Motor neuron (in vitro differentiated cells): ENCODE data around the gene LCN15. TPM values are rescaled to one million over a fixed set of nuclear protein-coding genes. Genes with fewer than 3 reads are reported as not detected.
"Not testable (repeated sequence)": the region's sequence is repeated elsewhere in the genome, so short reads cannot be mapped to it uniquely, and the experiment has no call there.

Experiments
- ATAC-seq, 8 experiments: fragments of 200-7000 bp; cut with Tn5 transposase; replicated peaks in 6 of 8; 2 replicates each; pipeline ENCODE4 v1.8.0; 2021; ENCODE audit warnings: mild to moderate bottlenecking in 8 of 8, moderate library complexity in 8 of 8
- H3K27ac ChIP-seq, 2 donors: fragments of 250-450 bp; sonication (Bioruptor Pico); 2 replicates each; pipeline ENCODE4 v1.9.0; 2021; ENCODE audit warnings: antibody characterized with exemption in 2 of 2, mild to moderate bottlenecking in 2 of 2, moderate library complexity in 1 of 2
- H3K4me1 ChIP-seq, 2 donors: fragments of 250-450 bp; sonication (Bioruptor Pico); replicated peaks in 1 of 2; 2 replicates each; pipeline ENCODE4 v1.6.1; 2021; ENCODE audit warnings: antibody characterized with exemption in 2 of 2, mild to moderate bottlenecking in 2 of 2, moderate library complexity in 1 of 2
- H3K4me3 ChIP-seq, 5 donors: fragments of 250-450 bp; sonication (Bioruptor Pico); 2 replicates each; pipeline ENCODE4 v1.9.0; 2021; ENCODE audit warnings: antibody characterized with exemption in 5 of 5, mild to moderate bottlenecking in 5 of 5, moderate library complexity in 4 of 5
- WGBS, 10 experiments: fragments of 450-650 bp; shearing (Covaris generic); methylation state at CpG; one replicate each; pipeline ENCODE4 v1.0.0; 2022; 5-methylcytosine and 5-hydroxymethylcytosine counted together
- in situ Hi-C, 9 experiments: fragments of 400-800 bp; cut with MboI; loops; one replicate each; pipeline ENCODE4 v1.15.0; 2021; ENCODE audit warnings: low sequenced_read_pairs in 9 of 9, low pct_unique_long_range_greater_than_20kb in 2 of 9; ENCODE audit not compliant: unreplicated experiment in 9 of 9
- total RNA-seq, 8 experiments: library from RNA; unstranded; fragments of 300-600 nt; gene quantifications; 2 replicates each; pipeline versions ENCODE4 v1.2.3 to v1.2.4, GENCODE V29; 2022

LCN15 gene
- total RNA-seq, 8 experiments from 2014 or later, result 0.21 to 0.43 (median 0.23) TPM; not detected in 3

DNA sequence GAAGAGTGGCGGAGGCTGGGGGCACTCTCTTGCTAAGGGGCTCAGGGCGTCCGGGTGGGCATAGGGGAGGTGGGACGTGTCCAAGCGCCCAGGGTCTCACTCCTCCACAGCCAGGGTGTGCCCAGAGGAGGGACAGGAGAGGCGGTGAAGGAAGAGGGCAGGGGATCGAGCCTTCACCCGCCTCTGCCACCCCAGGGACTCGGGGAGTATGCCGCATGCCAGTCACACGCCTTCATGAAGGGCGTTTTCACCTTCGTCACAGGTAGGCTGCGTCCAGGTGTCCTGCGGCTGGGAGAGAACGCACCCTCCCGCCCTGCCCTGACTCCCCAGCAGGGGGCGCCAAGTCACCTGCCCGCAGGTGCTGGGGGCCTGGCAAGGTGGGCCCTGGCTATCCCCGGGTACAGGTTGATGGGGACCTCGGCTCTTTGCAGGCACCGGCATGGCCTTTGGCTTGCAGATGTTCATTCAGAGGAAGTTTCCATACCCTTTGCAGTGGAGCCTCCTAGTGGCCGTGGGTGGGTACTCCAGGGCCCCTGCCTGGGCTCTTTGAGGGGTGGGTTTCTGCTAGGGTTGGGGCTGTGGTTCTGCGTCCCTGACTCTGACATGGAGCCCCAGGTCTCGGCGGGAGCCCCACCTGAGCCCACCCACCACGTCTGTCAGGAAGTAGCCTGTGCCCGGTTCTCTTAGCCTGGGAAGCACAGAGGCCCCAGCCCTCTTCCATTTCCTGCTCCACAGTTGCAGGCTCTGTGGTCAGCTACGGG lies 27.4 kb upstream of the LCN15 start:
- Histone ChIP-seq H3K4me3 (peak overlapping the region; percentile 45 to 85 (median 76)), H3K27ac (peak overlapping the region; percentile 44 to 76), H3K4me1 (peaks cover 17 to 33% of the 10 kb centered on the region in 2 donors)
- peak in 5 of 8 experiments; percentile 0 to 8 (median 5) for ATAC-seq
- in situ Hi-C loops, result loop anchor here in 7 of 9 experiments (25.0 kb wide), 1 partner anchor 246 kb away; the partner anchor contains the start of genes ABCA2 (in 7 of the 7), FUT7 (in 7 of the 7) and NPDC1 (in 7 of the 7)
- WGBS, 10 experiments, result 4 to 27% (median 11%) methylated on average over 3 to 5 of the region's 29 CpGs; no CpG with 5 or more reads in 7 of the 10 experiments

DNA sequence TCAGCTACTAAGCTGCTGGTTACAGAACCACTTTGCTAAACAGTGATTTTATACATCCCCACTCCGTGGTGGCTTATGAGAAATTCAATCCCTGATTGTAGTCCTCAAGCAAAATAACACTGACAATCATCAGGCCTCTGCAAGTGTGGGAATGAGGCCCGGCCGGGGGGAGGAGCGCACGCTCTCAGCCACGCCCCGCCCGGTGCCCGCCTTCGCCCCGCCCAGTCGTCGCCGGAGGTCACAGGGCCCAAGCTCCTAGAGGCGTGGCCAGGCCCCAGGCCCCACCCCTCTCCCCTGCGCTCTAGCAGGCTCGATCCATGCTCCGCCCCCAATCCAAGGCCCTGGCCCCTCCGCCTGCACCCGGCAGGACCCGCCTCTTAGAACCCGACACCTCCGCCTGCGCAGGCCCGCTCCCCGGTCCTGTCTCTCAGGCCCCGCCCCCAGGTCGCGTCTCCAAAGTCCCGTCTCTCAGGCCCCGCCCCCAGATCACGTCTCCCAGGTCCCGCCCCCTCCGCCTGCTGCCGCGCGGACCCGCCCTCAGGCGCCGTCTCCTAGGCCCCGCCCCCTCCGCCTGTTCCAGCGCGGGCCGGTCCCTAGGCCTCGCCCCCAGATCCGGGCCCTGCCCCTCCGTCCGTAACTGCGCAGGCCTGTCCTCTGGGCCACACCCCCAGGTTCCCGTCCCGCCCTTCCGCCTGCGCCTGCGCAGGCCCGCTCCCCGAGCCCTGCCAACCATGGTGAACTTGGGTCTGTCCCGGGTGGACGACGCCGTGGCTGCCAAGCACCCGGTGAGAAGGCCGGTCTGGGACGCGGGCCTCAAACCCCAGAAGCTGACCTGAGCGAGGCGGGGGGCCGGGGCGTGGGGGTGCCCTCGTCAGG lies 26.6 kb upstream of the LCN15 start, which contains the start of gene TMEM141:
TMEM141 (plus strand) TSS at position 705 of the 876 bp plus-strand sequence; CDS start at position 732, 27 bp downstream.
- WGBS, 10 experiments, result 0 to 3% (median 0%) methylated on average over 1 to 11 of the region's 70 CpGs; no CpG with 5 or more reads in 4 of the 10 experiments
- Histone ChIP-seq H3K4me1 (peaks cover 11 to 32% of the 10 kb centered on the region in 2 donors), H3K27ac (peak within 1 kb of the TSS; percentile 44 to 76), H3K4me3 (peak within 1 kb of the TSS; percentile 45 to 85 (median 76))
- in situ Hi-C loops, result loop anchor here in 7 of 9 experiments (25.0 kb wide), 1 partner anchor 246 kb away; the partner anchor contains the start of genes ABCA2 (in 7 of the 7), FUT7 (in 7 of the 7) and NPDC1 (in 7 of the 7)
- peak; percentile 87 to 93 (median 90) for ATAC-seq

DNA sequence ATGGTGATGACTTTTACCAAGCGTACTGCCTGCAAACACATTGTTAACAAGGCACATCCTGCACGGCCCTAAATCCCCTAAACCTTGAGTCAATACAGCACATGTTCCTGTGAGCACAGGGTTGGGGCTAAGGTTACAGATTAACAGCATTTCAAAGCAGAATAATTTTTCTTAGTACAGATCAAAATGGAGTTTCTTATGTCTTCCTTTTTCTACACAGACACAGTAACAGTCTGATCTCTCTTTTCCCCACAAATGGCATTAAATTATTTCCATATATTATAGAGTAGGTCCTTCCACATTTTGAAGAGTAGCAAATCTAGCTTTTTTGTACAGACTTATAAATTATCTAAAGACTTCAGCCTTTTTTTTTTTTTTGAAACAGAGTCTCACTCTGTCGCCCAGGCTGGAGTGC lies 25.2 kb upstream of the LCN15 start:
- in situ Hi-C loops, result loop anchor here in 7 of 9 experiments (25.0 kb wide), 1 partner anchor 248 kb away; the partner anchor contains the start of genes ABCA2 (in 7 of the 7), FUT7 (in 7 of the 7) and NPDC1 (in 7 of the 7)
- no peak for ATAC-seq
- peaks cover 14 to 37% of the 10 kb centered on the region in 2 donors for H3K4me1 ChIP-seq
- 25 to 100% (median 73%) methylated on average over 1 to 3 of the region's 3 CpGs; no CpG with 5 or more reads in 5 of the 10 experiments for WGBS, 10 experiments
- H3K27ac ChIP-seq, result no peak overlapping the region
- no peak overlapping the region for H3K4me3 ChIP-seq

DNA sequence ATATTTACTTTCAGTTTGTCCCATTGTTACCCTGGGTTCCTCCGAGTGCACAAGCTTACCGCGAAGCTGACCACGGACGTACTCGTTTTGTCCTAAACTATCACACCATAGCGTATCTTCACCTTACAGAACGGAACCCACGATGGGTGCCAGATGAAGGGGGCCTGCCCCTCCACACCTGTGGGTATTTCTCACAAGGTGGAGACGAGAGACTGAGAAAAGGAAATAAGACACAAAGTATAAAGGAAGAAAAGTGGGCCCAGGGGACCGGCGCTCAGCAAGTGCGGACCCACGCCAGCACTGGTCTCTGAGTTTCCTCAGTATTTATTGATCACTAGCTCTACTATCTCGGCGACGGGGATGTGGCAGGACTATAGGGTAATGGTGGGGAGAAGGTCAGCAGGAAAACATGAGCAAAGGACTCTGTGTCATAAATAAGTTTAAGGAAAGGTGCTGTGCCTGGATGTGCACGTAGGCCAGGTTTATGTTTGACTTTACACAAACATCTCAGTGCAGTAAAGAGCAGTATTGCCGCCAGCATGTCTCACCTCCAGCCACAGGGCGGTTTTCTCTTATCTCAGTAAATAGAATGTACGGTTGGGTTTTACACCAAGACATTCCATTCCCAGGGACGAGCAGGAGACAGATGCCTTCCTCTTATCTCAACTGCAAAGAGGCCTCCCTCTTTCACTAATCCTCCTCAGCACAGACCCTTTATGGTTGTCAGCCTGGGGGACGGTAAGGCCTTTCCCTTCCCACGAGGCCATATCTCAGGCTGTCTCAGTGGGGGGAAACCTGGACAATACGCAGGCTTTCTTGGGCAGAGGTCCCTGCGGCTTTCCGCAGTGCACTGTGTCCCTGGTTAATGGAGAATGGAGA lies 24.6 kb upstream of the LCN15 start:
- H3K4me1 ChIP-seq, result peaks cover 20 to 44% of the 10 kb centered on the region in 2 donors
- not testable (repeated sequence) for H3K27ac ChIP-seq, H3K4me3 ChIP-seq, ATAC-seq
- in situ Hi-C loops, result loop anchor here in 7 of 9 experiments (25.0 kb wide), 1 partner anchor 248 kb away; the partner anchor contains the start of genes ABCA2 (in 7 of the 7), FUT7 (in 7 of the 7) and NPDC1 (in 7 of the 7)
- 67 to 92% (median 86%) methylated on average over 7 to 14 of the region's 27 CpGs; no CpG with 5 or more reads in 2 of the 10 experiments for WGBS, 10 experiments

DNA sequence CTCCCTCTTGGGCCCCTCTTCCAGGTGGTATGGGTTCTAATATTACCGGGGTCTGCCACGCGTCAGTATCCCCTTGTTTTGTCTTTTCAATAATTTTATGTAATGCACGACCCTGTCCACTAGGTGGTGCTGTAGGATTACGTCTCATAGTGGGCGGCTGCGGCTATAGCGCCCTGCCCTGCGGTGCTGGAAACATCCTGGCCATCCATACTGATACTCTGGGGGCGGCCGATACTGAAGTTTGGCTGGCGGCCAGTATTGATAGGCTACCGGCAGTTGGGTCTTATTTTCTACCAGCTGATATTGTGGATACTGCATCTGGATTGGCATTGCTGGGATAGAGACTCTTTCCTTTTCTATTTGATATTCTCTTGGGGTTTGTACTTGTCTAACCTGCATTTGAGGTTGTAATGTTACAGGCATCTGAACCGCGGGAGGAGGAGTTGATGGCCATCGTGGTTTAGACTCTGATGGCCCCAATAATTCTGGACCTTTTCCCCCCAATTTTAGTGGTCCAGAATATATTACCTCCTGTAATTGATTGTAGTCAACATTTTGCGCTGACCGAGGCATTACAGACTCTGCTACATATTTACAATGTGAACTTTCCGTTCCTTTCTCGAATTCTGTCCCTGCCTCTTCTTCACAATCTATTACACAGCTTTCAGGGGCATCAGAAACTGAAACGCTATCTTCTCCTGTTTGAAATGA lies 23.5 kb upstream of the LCN15 start:
- in situ Hi-C loops, result loop anchor here in 7 of 9 experiments (25.0 kb wide), 1 partner anchor 249 kb away; the partner anchor contains the start of genes ABCA2 (in 7 of the 7), FUT7 (in 7 of the 7) and NPDC1 (in 7 of the 7)
- H3K4me3 ChIP-seq, result no peak overlapping the region
- peaks cover 20 to 46% of the 10 kb centered on the region in 2 donors for H3K4me1 ChIP-seq
- 4 to 100% (median 33%) methylated on average over 2 to 15 of the region's 21 CpGs for WGBS, 10 experiments
- H3K27ac ChIP-seq, result no peak overlapping the region
- ATAC-seq, result no peak

DNA sequence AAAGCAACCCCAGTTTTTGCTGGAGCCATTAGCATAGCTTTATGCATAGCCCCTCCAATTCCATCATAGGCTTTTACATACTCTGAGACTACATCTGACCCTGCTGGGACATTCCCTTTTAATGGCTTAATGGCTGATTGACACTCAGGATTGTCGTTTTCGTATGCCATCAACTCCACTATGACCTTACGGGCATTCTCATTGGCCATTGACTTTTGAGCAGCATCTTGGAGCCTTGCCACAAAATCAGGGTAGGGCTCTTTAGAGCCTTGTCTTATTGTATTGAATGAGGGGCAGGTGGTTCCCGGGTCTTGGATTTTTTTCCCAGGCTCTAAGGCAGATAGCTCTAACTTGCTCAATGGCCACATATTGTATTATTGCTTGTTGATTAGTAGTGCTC lies 22.7 kb upstream of the LCN15 start:
- not testable (repeated sequence) for H3K4me3 ChIP-seq, ATAC-seq, H3K27ac ChIP-seq
- peaks cover 18 to 42% of the 10 kb centered on the region in 2 donors for H3K4me1 ChIP-seq
- in situ Hi-C loops, result loop anchor here in 7 of 9 experiments (25.0 kb wide), 1 partner anchor 250 kb away; the partner anchor contains the start of genes ABCA2 (in 7 of the 7), FUT7 (in 7 of the 7) and NPDC1 (in 7 of the 7)
- WGBS, 10 experiments, result 0 to 83% (median 20%) methylated on average over 1 to 3 of the region's 4 CpGs; no CpG with 5 or more reads in 2 of the 10 experiments

DNA sequence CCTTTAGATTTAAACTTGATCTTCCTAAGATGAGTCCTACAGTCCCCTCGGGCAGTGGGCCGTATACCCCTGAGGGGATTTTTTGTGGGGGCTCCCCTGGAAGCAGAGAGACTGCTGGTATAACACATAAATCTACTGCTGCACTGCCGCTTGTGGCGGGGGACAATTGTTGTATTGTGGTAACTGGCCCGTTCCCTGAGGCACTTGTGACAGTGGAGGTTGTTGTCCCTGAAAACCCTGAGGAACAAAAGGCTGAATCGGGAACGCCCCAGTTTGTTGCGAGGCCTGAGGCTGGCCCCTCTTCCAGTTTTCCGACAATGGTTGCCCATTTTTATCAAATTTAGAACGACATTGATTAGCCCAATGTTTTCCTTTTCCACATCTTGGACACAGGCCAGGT lies 22.1 kb upstream of the LCN15 start:
- H3K27ac ChIP-seq, result no peak overlapping the region
- in situ Hi-C loops, result loop anchor here in 7 of 9 experiments (25.0 kb wide), 1 partner anchor 251 kb away; the partner anchor contains the start of genes ABCA2 (in 7 of the 7), FUT7 (in 7 of the 7) and NPDC1 (in 7 of the 7)
- peaks cover 16 to 40% of the 10 kb centered on the region in 2 donors for H3K4me1 ChIP-seq
- no peak for ATAC-seq
- H3K4me3 ChIP-seq, result no peak overlapping the region
- 14 to 70% (median 44%) methylated on average over 2 to 7 of the region's 10 CpGs; no CpG with 5 or more reads in 2 of the 10 experiments for WGBS, 10 experiments

DNA sequence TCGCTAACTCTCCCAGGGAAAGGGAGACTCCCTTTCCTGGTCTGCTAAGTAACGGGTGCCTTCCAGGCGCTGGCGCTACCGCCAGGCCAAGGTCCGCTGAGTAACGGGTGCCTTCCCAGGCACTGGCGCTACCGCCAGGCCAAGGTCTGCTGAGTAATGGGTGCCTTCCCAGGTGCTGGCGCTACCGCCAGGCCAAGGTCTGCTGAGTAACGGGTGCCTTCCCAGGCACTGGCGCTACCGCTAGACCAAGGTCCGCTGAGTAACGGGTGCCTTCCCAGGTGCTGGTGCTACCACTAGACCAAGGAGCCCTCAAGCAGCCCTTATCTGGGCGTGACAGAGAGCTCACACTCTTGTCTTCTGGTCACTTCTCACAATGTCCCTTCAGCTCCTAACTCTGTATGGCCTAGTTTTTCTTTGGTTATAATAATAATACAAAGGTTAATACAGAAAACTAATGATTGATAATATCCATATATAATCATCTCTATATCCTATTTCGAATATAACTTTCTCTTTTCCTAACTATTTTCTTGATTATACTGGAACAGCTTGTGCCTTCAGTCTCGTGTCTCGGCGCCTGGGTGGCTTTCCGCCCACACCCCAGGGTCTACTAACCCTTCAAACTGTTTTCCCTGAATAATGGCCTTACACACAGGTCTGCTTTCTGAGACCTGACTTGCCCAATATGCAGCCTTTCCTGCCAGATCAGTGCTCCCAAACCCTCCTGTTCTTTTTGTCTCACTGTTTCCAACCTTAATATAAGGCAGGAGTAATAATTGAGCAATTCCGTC lies 21.4 kb upstream of the LCN15 start:
- not testable (repeated sequence) for H3K27ac ChIP-seq, H3K4me3 ChIP-seq, ATAC-seq
- in situ Hi-C loops, result loop anchor here in 7 of 9 experiments (25.0 kb wide), 1 partner anchor 252 kb away; the partner anchor contains the start of genes ABCA2 (in 7 of the 7), FUT7 (in 7 of the 7) and NPDC1 (in 7 of the 7)
- peaks cover 16 to 40% of the 10 kb centered on the region in 2 donors for H3K4me1 ChIP-seq
- 52 to 100% (median 83%) methylated on average over 1 to 12 of the region's 23 CpGs for WGBS, 10 experiments

DNA sequence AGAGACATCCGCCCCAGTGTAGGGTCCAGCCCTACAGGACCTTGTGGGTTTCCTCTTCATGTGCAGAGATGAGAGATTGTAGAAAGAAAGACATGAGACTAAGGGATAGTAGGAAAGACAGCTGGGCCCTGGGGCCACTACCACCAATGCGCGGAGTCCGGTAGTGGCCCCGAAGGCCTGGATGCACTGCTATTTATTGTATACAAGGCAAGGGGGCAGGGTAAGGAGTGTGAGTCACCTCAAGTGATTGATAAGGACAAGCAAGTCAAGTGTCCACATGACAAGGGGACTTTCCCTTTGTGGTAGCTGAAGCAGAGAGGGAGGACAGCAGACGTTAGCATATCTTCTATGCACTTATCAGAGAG lies 20.7 kb upstream of the LCN15 start:
- H3K4me1 ChIP-seq, result peaks cover 16 to 35% of the 10 kb centered on the region in 2 donors
- WGBS, 10 experiments, result 40 to 100% (median 93%) methylated on average over 1 to 5 of the region's 6 CpGs; no CpG with 5 or more reads in 5 of the 10 experiments
- H3K27ac ChIP-seq, result no peak overlapping the region
- peak in 5 of 8 experiments; percentile 26 to 65 (median 60) for ATAC-seq
- in situ Hi-C loops, result loop anchor here in 7 of 9 experiments (25.0 kb wide), 1 partner anchor 252 kb away; the partner anchor contains the start of genes ABCA2 (in 7 of the 7), FUT7 (in 7 of the 7) and NPDC1 (in 7 of the 7)
- no peak overlapping the region for H3K4me3 ChIP-seq
